Heart right ventricle (tissue), 16 donors: ENCODE measurements around the gene CDH12. TPM values are rescaled to one million over a fixed set of nuclear protein-coding genes. Genes with fewer than 3 reads are reported as not detected.

Experiments used
- ATAC-seq, 8 donors: fragments of 200-7000 bp; cut with Tn5 transposase; one replicate each; pipeline ENCODE4 v1.9.1; 2020; ENCODE audit warnings: mild to moderate bottlenecking in 8 of 8, moderate library complexity in 8 of 8, moderate number of reproducible peaks in 1 of 8
- DNase-seq, 2 donors: peaks; one replicate each; pipeline ENCODE4 v3.0.0-alpha.2; 2020
- H3K27ac ChIP-seq, 10 donors: fragments of 200-600 bp; sonication (generic) in 2 of 10; one replicate each; pipeline versions ENCODE4 v1.5.0 to v1.8.0; 2020 to 2022; ENCODE audit warnings: mild to moderate bottlenecking in 3 of 10
- H3K27me3 ChIP-seq, 7 donors: fragments of 200-600 bp; one replicate each; pipeline ENCODE4 v1.8.0; 2021 to 2022; ENCODE audit warnings: mild to moderate bottlenecking in 2 of 7
- H3K36me3 ChIP-seq, 9 donors: fragments of 200-600 bp; sonication (generic) in 1 of 9; one replicate each; pipeline versions ENCODE4 v1.5.0 to v1.8.0; 2020 to 2022; ENCODE audit warnings: mild to moderate bottlenecking in 2 of 9
- H3K4me1 ChIP-seq, 9 donors: fragments of 200-600 bp; sonication (generic) in 1 of 9; one replicate each; pipeline versions ENCODE4 v1.5.0 to v1.8.0; 2020 to 2022; ENCODE audit warnings: mild to moderate bottlenecking in 4 of 9
- H3K4me3 ChIP-seq, 10 donors: fragments of 200-600 bp; sonication (generic) in 2 of 10; one replicate each; pipeline versions ENCODE4 v1.5.0 to v1.8.0; 2020 to 2022; ENCODE audit warnings: mild to moderate bottlenecking in 7 of 10, moderate library complexity in 2 of 10
- H3K9me3 ChIP-seq, 11 donors: fragments of 200-600 bp in 10 of 11; sonication (generic) in 2 of 11; one replicate each; pipeline versions ENCODE4 v1.5.0 to v1.8.0; 2013 to 2022; ENCODE audit warnings: mild to moderate bottlenecking in 2 of 11, control low read depth in 1 of 11, moderate library complexity in 1 of 11
- CTCF ChIP-seq, 9 donors: fragments of 200-600 bp; sonication (generic) in 2 of 9; IDR thresholded peaks; one replicate each; pipeline versions ENCODE4 v1.5.0 to v1.8.0; 2021 to 2022; ENCODE audit warnings: antibody characterized with exemption in 9 of 9, mild to moderate bottlenecking in 5 of 9, moderate library complexity in 1 of 9
- WGBS, 2 donors: extraction: QIAGEN DNeasy Blood & Tissue Kit; methylation state at CpG; one replicate each; pipeline ENCODE4 v1.1.7; 2013; ENCODE audit warnings: inconsistent platforms in 1 of 2; 5-methylcytosine and 5-hydroxymethylcytosine counted together
- intact Hi-C, 10 donors: fragments of 100-400 bp; cut with DNase I; formaldehyde crosslinking; loops; one replicate each; pipeline versions ENCODE4 v1.11.1 to v1.14.2; 2022
- polyA plus RNA-seq, 2 donors: library from polyadenylated mRNA; stranded (reverse); fragments of 200-250 nt; gene quantifications; one replicate each; pipeline ENCODE4 v1.2.3, GENCODE V29; 2013
- total RNA-seq, 10 donors: library from RNA; stranded (reverse); fragmentation: NEBNext Ultra II Directional in 3 of 10; extraction: Animal tissue kit (Norgen Biotek cat#: 25700) in 3 of 10; gene quantifications; one replicate each; pipeline versions ENCODE4 v1.2.1 to v1.2.4, GENCODE V29; 2021 to 2023
- donor health status: Arrhythmogenic right ventricular cardiomyopathy.
- donor health status: ischemic (EF 13 %, LVEDD 7.1; RV severe dilation, severe dysfunction).
- donor health status: healthy with polysubstance abuse.
- donor health status: DM: no; HTN: yes; CAD: no.
- donor health status: DM: no; HTN: no; CAD: no.
- donor health status: ischemic (EF 25% LVEDD 6.9; RV normal size, moderate dysfunction).
- donor health status: ischemic (EF 25% LVEDD 5.7; RV mildly dilated, moderate dysfunction).
- donor health status: healthy.
- donor health status: DM: yes; HTN: yes; CAD: no.
- donor health status: Ischemic cardiomyopathy.
- donor health status: ischemic (EF 35%, LVEDD 5.7; RV mildly dilated, moderate dysfunction).
- donor health status: nonischemic (EF 11% LVEDD 7.7; RV severe dilation, severe dysfunction).
- donor health status: DM: yes; HTN: yes; CAD: no.
- donor health status: PGD.
- donor health status: ischemic (EF 29% LVEDD 5.4; RV normal size, mild dysfunction).
- donor health status: nonischemic (EF 23%, LVEDD 6.1; RV moderate dilation, normal function).

CDH12 gene
- total and polyA plus RNA-seq, 12 donors = not detected

- Histone ChIP-seq H3K27me3 (no peaks in the 10 kb centered on the region), H3K9me3 (no peaks in the 10 kb centered on the region), H3K4me3 (no peak overlapping the region), H3K27ac (no peak overlapping the region), H3K4me1 (no peaks in the 10 kb centered on the region), H3K36me3 (no peaks in the 10 kb centered on the region)
- intact Hi-C loops = no loop called here
- ATAC-seq (no peak), DNase-seq (no peak)
- TF ChIP-seq CTCF (IDR thresholded peaks at IDR 0.05) = no peak
- 86 to 96% methylated on average over 1 of the region's 1 CpG for WGBS, 2 donors
Measured at GRCh38 chr5:22593592-22593991, 259.6 kb downstream of the CDH12 start.

- no peak for TF ChIP-seq CTCF (IDR thresholded peaks at IDR 0.05)
- no peaks in the 10 kb centered on the region for H3K9me3 ChIP-seq
- DNase-seq (no peak), ATAC-seq (no peak)
- H3K4me1 ChIP-seq = no peaks in the 10 kb centered on the region
- no peak overlapping the region for H3K27ac ChIP-seq
- H3K27me3 ChIP-seq = no peaks in the 10 kb centered on the region
- intact Hi-C loops = no loop called here
- H3K36me3 ChIP-seq = no peaks in the 10 kb centered on the region
- no peak overlapping the region for H3K4me3 ChIP-seq
Measured at GRCh38 chr5:22591461-22591860, 261.7 kb downstream of the CDH12 start.

DNA sequence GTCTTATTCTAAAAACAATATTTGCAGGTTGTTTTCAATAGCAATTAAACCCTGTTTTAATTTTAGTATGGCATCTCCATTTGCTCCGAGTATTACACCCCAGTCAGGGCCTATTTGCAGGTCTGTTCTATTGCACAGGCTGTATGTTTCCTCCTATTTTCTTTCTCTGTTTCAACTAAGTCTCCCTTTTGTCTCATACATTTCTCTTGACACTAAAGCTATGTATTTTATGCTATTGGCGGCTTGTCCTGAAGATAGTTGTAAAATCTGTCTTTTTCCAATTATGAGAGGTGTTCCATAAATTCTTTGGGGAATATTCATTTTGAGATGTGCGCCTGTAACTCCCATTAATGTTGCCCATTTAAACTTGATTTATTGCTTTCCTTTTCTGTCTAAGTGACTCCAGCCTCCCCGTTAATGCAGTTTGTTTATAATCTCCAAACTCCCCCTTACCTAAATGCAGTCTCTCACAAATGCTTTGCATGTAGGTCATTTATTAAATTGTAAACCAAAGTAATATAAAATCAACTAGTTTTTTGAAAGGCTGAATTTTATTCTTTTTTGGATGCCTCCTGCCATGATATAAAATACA lies 262.4 kb downstream of the CDH12 start:
- Histone ChIP-seq H3K27me3 (no peaks in the 10 kb centered on the region), H3K4me1 (no peaks in the 10 kb centered on the region), H3K27ac (no peak overlapping the region), H3K9me3 (no peaks in the 10 kb centered on the region), H3K4me3 (no peak overlapping the region), H3K36me3 (no peaks in the 10 kb centered on the region)
- no peak for TF ChIP-seq CTCF (IDR thresholded peaks at IDR 0.05)
- intact Hi-C loops = no loop called here
- DNase-seq = no peak
- ATAC-seq = no peak
- WGBS, 2 donors = 79 to 87% methylated on average over 4 of the region's 4 CpGs

GRCh38 chr5:22577711-22578110 lies 275.4 kb downstream of the CDH12 start:
- H3K4me3 ChIP-seq = no peak overlapping the region
- no peaks in the 10 kb centered on the region for H3K9me3 ChIP-seq
- no peaks in the 10 kb centered on the region for H3K27me3 ChIP-seq
- no peaks in the 10 kb centered on the region for H3K4me1 ChIP-seq
- no peak for ATAC-seq
- 65 to 67% methylated on average over 1 of the region's 1 CpG for WGBS, 2 donors
- no peak overlapping the region for H3K27ac ChIP-seq
- DNase-seq = no peak
- H3K36me3 ChIP-seq = no peaks in the 10 kb centered on the region
- intact Hi-C loops = no loop called here
- TF ChIP-seq CTCF (IDR thresholded peaks at IDR 0.05) = no peak
